HEK293T (cell line): Measurements from ENCODE around the gene DOK7.

Experiments
- CTCF ChIA-PET: fragments of 350-600 bp; formaldehyde crosslinking; extraction: SDS; loops from one replicate; lab custom pipeline; 2021; ENCODE audit warnings: antibody characterized with exemption, inconsistent platforms; lab: Yijun Ruan, JAX
- POLR2A ChIA-PET: fragments of 350-600 bp; formaldehyde crosslinking; extraction: SDS; loops from one replicate; lab custom pipeline; 2020; ENCODE audit warnings: antibody characterized with exemption, inconsistent platforms; lab: Yijun Ruan, JAX
- DNase-seq: peaks from one replicate; pipeline ENCODE4 v3.0.0; 2012; ENCODE audit warnings: mixed read lengths; ENCODE audit errors: extremely low spot score
- ARNT ChIP-seq: fragments of 450-650 bp; IDR thresholded peaks from 2 replicates; pipeline ENCODE4 v1.6.1; 2017; ENCODE audit warnings: mild to moderate bottlenecking
- BHLHE40 ChIP-seq: fragments of 450-650 bp; IDR thresholded peaks from 2 replicates; pipeline ENCODE4 v1.6.1; 2016; ENCODE audit warnings: mild to moderate bottlenecking, moderate library complexity, borderline replicate concordance
- CTBP1 ChIP-seq: fragments of 450-650 bp; IDR thresholded peaks from 2 replicates; pipeline ENCODE4 v1.6.1; 2016; ENCODE audit warnings: borderline replicate concordance
- ELF4 ChIP-seq: fragments of 450-650 bp; IDR thresholded peaks from 2 replicates; pipeline ENCODE4 v1.6.1; 2017; ENCODE audit warnings: antibody characterized with exemption
- FOXA1 ChIP-seq: fragments of 450-650 bp; IDR thresholded peaks from 2 replicates; pipeline ENCODE4 v1.6.1; 2016; ENCODE audit warnings: mild to moderate bottlenecking
- FOXK2 ChIP-seq: fragments of 450-650 bp; IDR thresholded peaks from 2 replicates; pipeline ENCODE4 v1.6.1; 2016; ENCODE audit warnings: mild to moderate bottlenecking
- FOXM1 ChIP-seq: fragments of 450-650 bp; IDR thresholded peaks from 2 replicates; pipeline ENCODE4 v1.6.1; 2017; ENCODE audit warnings: mild to moderate bottlenecking, borderline replicate concordance
- HDGF ChIP-seq: fragments of 450-650 bp; IDR thresholded peaks from 2 replicates; pipeline ENCODE4 v1.6.1; 2017; ENCODE audit warnings: antibody characterized with exemption, borderline replicate concordance
- L3MBTL2 ChIP-seq: fragments of 450-650 bp; conservative IDR thresholded peaks from 2 replicates; pipeline ENCODE4 v1.6.1; 2016; ENCODE audit warnings: mild to moderate bottlenecking
- LEF1 ChIP-seq: fragments of 450-650 bp; IDR thresholded peaks from 2 replicates; pipeline ENCODE4 v1.6.1; 2017; ENCODE audit warnings: mild to moderate bottlenecking, borderline replicate concordance
- NFRKB ChIP-seq: fragments of 450-650 bp; IDR thresholded peaks from 2 replicates; pipeline ENCODE4 v1.6.1; 2016; ENCODE audit warnings: mild to moderate bottlenecking, moderate library complexity
- PKNOX1 ChIP-seq: fragments of 450-650 bp; IDR thresholded peaks from 2 replicates; pipeline ENCODE4 v1.6.1; 2016
- SP1 ChIP-seq: fragments of 450-650 bp; IDR thresholded peaks from 2 replicates; pipeline ENCODE4 v1.6.1; 2017
- SUZ12 ChIP-seq: fragments of 450-650 bp; IDR thresholded peaks from 2 replicates; pipeline ENCODE4 v1.6.1; 2016; ENCODE audit warnings: mild to moderate bottlenecking
- TARDBP ChIP-seq: fragments of 450-650 bp; IDR thresholded peaks from 2 replicates; pipeline ENCODE4 v1.6.1; 2016
- ZNF384 ChIP-seq: fragments of 450-650 bp; IDR thresholded peaks from 2 replicates; pipeline ENCODE4 v1.6.1; 2016

Gene DOK7

DNA sequence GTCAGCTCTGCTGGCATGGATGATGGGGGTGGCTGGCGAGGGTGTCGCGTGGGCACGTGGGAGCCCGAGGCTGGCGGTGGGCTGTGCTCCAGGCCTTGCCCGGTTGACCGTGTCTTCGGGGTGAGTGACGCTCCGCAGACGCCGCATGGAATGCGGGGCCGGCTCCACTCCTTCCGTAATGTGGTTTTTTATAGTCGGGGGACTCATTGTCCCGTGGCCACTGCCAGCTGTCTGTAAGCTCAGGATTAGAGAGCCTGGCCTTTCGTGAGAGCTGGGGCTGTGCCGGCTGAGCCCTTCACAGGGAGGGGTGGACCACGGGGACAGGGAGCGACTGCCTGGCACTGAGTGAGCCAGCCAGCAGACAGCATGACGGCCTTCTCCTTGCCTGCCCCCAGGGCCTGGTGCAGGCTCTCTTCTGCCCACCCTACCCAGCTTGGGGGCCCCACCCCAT, 20.4 kb downstream of the DOK7 start:
- TF ChIP-seq SP1 (no peak), FOXK2 (no peak), PKNOX1 (no peak), FOXA1 (no peak), BHLHE40 (no peak), ZNF384 (no peak), NFRKB (no peak), SUZ12 (no peak), TARDBP (no peak), HDGF (no peak)
- CTCF ChIA-PET = no interaction called here
- no peak for DNase-seq
- POLR2A ChIA-PET = no interaction called here

DNA sequence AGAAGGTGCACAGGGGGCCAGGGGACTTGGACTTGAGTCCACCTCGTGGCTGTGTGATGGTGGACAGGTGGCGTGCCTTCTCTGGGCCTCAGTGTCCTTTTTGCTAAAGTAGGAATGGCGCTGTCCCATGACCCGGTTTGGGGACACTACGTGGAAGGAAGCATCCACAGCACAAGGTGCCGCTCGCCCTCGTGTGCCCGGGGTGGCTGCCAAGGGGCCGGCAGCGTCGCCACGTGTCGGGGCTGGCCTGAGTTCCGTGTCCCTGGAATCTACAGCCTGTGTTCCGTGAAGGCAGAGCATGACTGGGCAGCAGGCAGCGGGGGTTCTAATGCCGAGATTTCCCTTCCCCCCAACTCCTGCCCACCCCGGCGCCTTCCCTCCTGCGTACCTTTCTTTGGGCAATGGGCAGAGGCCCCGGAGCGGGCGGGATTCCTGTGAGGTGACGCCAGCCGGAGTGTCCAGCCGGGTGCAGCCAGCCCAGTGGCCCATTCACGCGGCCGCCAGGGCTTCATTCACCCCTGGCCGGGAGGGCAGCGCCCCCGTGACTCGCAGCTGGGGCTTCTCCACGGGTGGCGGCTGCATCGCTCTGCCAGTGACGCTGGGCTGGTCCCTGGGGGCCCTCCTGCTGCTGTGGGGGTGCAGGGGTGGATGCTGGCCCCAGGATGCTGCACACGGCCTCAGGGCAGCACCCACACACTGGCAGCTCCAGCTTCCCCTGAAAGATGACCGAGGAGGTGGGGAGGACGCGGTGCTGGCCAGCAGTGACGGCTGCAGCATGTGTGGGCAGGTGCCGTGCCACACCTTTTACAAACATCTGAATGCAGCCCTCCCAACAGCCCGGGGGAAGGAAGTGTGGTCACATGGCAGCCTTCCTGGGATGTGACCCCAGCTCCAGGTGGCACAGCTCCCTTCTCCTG, 21.2 kb downstream of the DOK7 start:
- TF ChIP-seq ARNT (no peak), BHLHE40 (no peak), PKNOX1 (no peak), ELF4 (no peak), FOXA1 (no peak), FOXM1 (no peak), ZNF384 (no peak), TARDBP (no peak), HDGF (no peak), LEF1 (no peak)
- ChIA-PET CTCF (no interaction called here), POLR2A (no interaction called here)
- no peak for DNase-seq

- no peak for DNase-seq
- POLR2A ChIA-PET = no interaction called here
- no peak for TF ChIP-seq L3MBTL2
- no peak for TF ChIP-seq FOXM1
- TF ChIP-seq BHLHE40 = no peak
- no peak for TF ChIP-seq LEF1
- TF ChIP-seq PKNOX1 = no peak
- no peak for TF ChIP-seq TARDBP
- TF ChIP-seq CTBP1 = no peak
- no peak for TF ChIP-seq ELF4
- no peak for TF ChIP-seq FOXK2
- TF ChIP-seq SP1 = no peak
- no peak for TF ChIP-seq FOXA1
- no peak for TF ChIP-seq ARNT
- TF ChIP-seq ZNF384 = no peak
- no peak for TF ChIP-seq SUZ12
- TF ChIP-seq NFRKB = no peak
- TF ChIP-seq HDGF = no peak
- CTCF ChIA-PET = no interaction called here
Observed at GRCh38 chr4:3485011-3485791, 22.1 kb downstream of the DOK7 start.

DNA sequence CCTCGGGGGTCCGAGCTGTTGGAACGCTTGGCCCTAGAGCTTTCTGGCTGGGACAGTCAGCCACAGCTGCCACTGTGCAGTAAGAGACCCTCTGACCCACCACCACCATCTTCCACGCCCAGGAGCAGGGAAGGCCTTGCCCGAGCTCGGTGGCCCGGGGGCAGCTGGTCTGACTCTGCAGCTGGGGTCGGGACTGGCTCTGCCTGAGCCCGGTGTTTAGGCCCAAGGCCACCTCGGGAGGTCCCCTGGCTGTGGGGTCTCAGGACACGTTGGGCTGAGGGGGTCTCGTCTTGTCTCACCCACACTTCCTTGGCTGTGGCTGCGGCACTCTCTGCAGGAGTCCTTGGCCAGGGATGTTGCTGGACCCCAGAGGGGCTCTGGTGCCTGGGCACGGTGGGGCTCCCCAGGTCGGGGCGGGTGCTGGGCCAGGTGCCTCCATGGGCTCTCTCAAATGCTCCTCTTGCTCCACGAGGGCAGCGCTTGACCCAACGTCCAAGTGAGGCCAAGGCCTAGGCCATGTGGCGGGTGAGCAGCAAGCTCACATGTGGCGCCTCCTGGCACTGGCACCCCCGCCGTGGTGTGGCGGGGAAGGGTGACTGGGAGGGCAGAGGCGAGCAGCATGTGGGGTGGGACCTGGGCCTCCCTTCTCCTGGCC, 22.9 kb downstream of the DOK7 start:
- POLR2A ChIA-PET = no interaction called here
- TF ChIP-seq TARDBP (no peak), SUZ12 (no peak), L3MBTL2 (no peak), FOXA1 (no peak), FOXM1 (no peak), SP1 (no peak), ZNF384 (no peak)

GRCh38 chr4:3486541-3487540, 23.7 kb downstream of the DOK7 start:
- POLR2A ChIA-PET = no interaction called here
- CTCF ChIA-PET = no interaction called here
- TF ChIP-seq HDGF = no peak
- DNase-seq = no peak

More for the DNA sequence above, 22.9 kb downstream of the DOK7 start:
- CTCF ChIA-PET = no interaction called here
- no peak for DNase-seq
